IMR-90 (cell line): Measurements from ENCODE around the gene WNT7B. TPM values are rescaled to one million over a fixed set of nuclear protein-coding genes. Genes with fewer than 3 reads are reported as not detected.

Experiments used
- ATAC-seq: fragments of 200-7000 bp; cut with Tn5 transposase; 2 replicates; pipeline ENCODE4 v1.9.1; 2020; ENCODE audit warnings: low read depth, mild to moderate bottlenecking, moderate library complexity
- BruUV-seq: library from RNA; stranded (reverse); fragments of 400-500 nt; replicated peaks from 2 replicates; lab custom pipeline; 2021; lab: Mats Ljungman, UMichigan
- CTCF ChIA-PET: fragments of 300-600 bp; formaldehyde crosslinking; extraction: SDS; loops from one replicate; lab custom pipeline; 2021; ENCODE audit warnings: antibody characterized with exemption; lab: Yijun Ruan, JAX
- POLR2A ChIA-PET: fragments of 300-600 bp; sonication (Branson Sonifier 250); formaldehyde crosslinking; loops from one replicate; lab custom pipeline; 2022; ENCODE audit warnings: antibody characterized with exemption; ENCODE audit not compliant: unreplicated experiment; lab: Charles Lee
- DNase-seq: peaks from one replicate; pipeline ENCODE4 v3.0.0; 2013
- H2AFZ ChIP-seq: replicated peaks from 2 replicates; pipeline ENCODE3; 2013; ENCODE audit warnings: low read length, mild to moderate bottlenecking; ENCODE audit not compliant: poor library complexity
- H2AK5ac ChIP-seq: 2 replicates; pipeline ENCODE4 v1.6.1; 2013; ENCODE audit warnings: low read depth, low read length, inconsistent platforms
- H2AK9ac ChIP-seq: replicated peaks from 2 replicates; pipeline ENCODE3; 2013; ENCODE audit warnings: mild to moderate bottlenecking, low read depth, low read length, moderate library complexity; ENCODE audit not compliant: poor library complexity
- H2BK120ac ChIP-seq: 2 replicates; pipeline ENCODE4 v1.6.1; 2013; ENCODE audit warnings: low read depth, low read length, inconsistent platforms
- H2BK15ac ChIP-seq: 3 replicates; pipeline ENCODE4 v1.6.1; 2013; ENCODE audit warnings: low read depth, low read length, inconsistent platforms
- H2BK20ac ChIP-seq: 2 replicates; pipeline ENCODE4 v1.6.1; 2013; ENCODE audit warnings: low read depth, mild to moderate bottlenecking, inconsistent platforms, low read length, moderate library complexity
- H2BK5ac ChIP-seq: 2 replicates; pipeline ENCODE4 v1.6.1; 2013; ENCODE audit warnings: mild to moderate bottlenecking, low read depth, low read length, inconsistent platforms; ENCODE audit not compliant: poor library complexity, severe bottlenecking
- H3K14ac ChIP-seq: replicated peaks from 2 replicates; pipeline ENCODE4 v1.6.1; 2013; ENCODE audit warnings: low read depth, low read length, inconsistent platforms
- H3K18ac ChIP-seq: 2 replicates; pipeline ENCODE4 v1.6.1; 2013; ENCODE audit warnings: low read depth, low read length, control low read depth
- H3K23ac ChIP-seq: 2 replicates; pipeline ENCODE4 v1.6.1; 2013; ENCODE audit warnings: low read depth, low read length, inconsistent platforms
- H3K27ac ChIP-seq: 2 replicates; pipeline ENCODE4 v1.5.1; 2013; ENCODE audit warnings: mild to moderate bottlenecking, control low read depth, low read length; ENCODE audit not compliant: insufficient read depth
- H3K27me3 ChIP-seq: 2 replicates; pipeline ENCODE4 v1.6.1; 2013; ENCODE audit warnings: low read length; ENCODE audit not compliant: control insufficient read depth, insufficient read depth
- H3K36me3 ChIP-seq: 2 replicates; pipeline ENCODE4 v1.6.1; 2013; ENCODE audit warnings: low read length, mixed read lengths; ENCODE audit not compliant: control insufficient read depth, insufficient read depth
- H3K4ac ChIP-seq: 2 replicates; pipeline ENCODE4 v1.6.1; 2013; ENCODE audit warnings: low read depth, low read length, inconsistent platforms
- H3K4me1 ChIP-seq: 2 replicates; pipeline ENCODE4 v1.6.1; 2013; ENCODE audit warnings: low read length, mixed read lengths; ENCODE audit not compliant: control insufficient read depth, insufficient read depth
- H3K4me2 ChIP-seq: 2 replicates; pipeline ENCODE4 v1.6.1; 2013; ENCODE audit warnings: low read depth, mild to moderate bottlenecking, control low read depth, low read length, moderate library complexity
- H3K4me3 ChIP-seq: 2 replicates; pipeline ENCODE4 v1.5.1; 2013; ENCODE audit warnings: low read depth, mild to moderate bottlenecking, control low read depth, low read length, moderate library complexity; ENCODE audit not compliant: insufficient read depth
- H3K56ac ChIP-seq: 2 replicates; pipeline ENCODE4 v1.6.1; 2013; ENCODE audit warnings: low read length, inconsistent platforms; ENCODE audit not compliant: insufficient read depth; ENCODE audit errors: extremely low read depth
- H3K79me1 ChIP-seq, 2 experiments: 2 replicates each; pipeline ENCODE4 v1.6.1; 2013; ENCODE audit warnings: low read length in 2 of 2, inconsistent platforms in 1 of 2, low read depth in 1 of 2
- H3K9ac ChIP-seq: 2 replicates; pipeline ENCODE4 v1.6.1; 2013; ENCODE audit warnings: low read depth, low read length, control low read depth
- H3K9me1 ChIP-seq: 2 replicates; pipeline ENCODE4 v1.6.1; 2013; ENCODE audit warnings: low read length, inconsistent platforms; ENCODE audit not compliant: insufficient read depth
- H3K9me3 ChIP-seq: 2 replicates; pipeline ENCODE4 v1.6.1; 2013; ENCODE audit warnings: low read length; ENCODE audit not compliant: control insufficient read depth, insufficient read depth
- H4K20me1 ChIP-seq: 2 replicates; pipeline ENCODE4 v1.6.1; 2013; ENCODE audit warnings: low read length, inconsistent platforms; ENCODE audit not compliant: insufficient read depth
- H4K5ac ChIP-seq: 2 replicates; pipeline ENCODE4 v1.6.1; 2013; ENCODE audit warnings: mild to moderate bottlenecking, low read depth, low read length, control low read depth
- H4K8ac ChIP-seq, 2 experiments: 2 replicates each; pipeline ENCODE4 v1.6.1; 2013; ENCODE audit warnings: low read depth in 2 of 2, low read length in 2 of 2, control low read depth in 1 of 2, inconsistent platforms in 1 of 2
- H4K91ac ChIP-seq: 2 replicates; pipeline ENCODE4 v1.6.1; 2013; ENCODE audit warnings: low read depth, low read length, inconsistent platforms; ENCODE audit not compliant: insufficient read depth
- BHLHE40 ChIP-seq: fragments of 150-350 bp; IDR thresholded peaks from 2 replicates; pipeline ENCODE4 v1.6.1; 2016; ENCODE audit warnings: mild to moderate bottlenecking, low read depth, low read length
- CHD1 ChIP-seq: IDR thresholded peaks from 2 replicates; pipeline ENCODE4 v1.6.1; 2012; ENCODE audit warnings: low read depth, low read length, improper control_type of control experiment
- ELK1 ChIP-seq: fragments of 150-350 bp; IDR thresholded peaks from 2 replicates; pipeline ENCODE4 v1.6.1; 2016; ENCODE audit warnings: low read depth, mild to moderate bottlenecking, low read length, moderate library complexity, borderline replicate concordance
- MAZ ChIP-seq: IDR thresholded peaks from 2 replicates; pipeline ENCODE4 v1.6.1; 2012; ENCODE audit warnings: low read depth, mild to moderate bottlenecking, low read length, improper control_type of control experiment, moderate library complexity, borderline replicate concordance
- MXI1 ChIP-seq: IDR thresholded peaks from 2 replicates; pipeline ENCODE4 v1.6.1; 2012; ENCODE audit warnings: low read depth, mild to moderate bottlenecking, low read length, moderate library complexity, borderline replicate concordance
- NFE2L2 ChIP-seq: fragments of 150-350 bp; IDR thresholded peaks from 2 replicates; pipeline ENCODE4 v1.6.1; 2016; ENCODE audit warnings: low read depth, mild to moderate bottlenecking, low read length
- WGBS, 2 experiments: methylation state at CpG; one replicate each; pipeline versions ENCODE4 v1.1.5 to v1.1.7; 2013; ENCODE audit warnings: missing lambda C conversion rate in 2 of 2; ENCODE audit not compliant: insufficient read length in 1 of 2; ENCODE audit errors: extremely low coverage in 2 of 2; 5-methylcytosine and 5-hydroxymethylcytosine counted together
- dilution Hi-C: fragments of 300-500 bp; cut with HindIII; formaldehyde crosslinking; loops from one replicate; pipeline ENCODE4 v1.14.3; 2018; ENCODE audit warnings: low sequenced_read_pairs; ENCODE audit not compliant: unreplicated experiment
- in situ Hi-C: fragments of 300-500 bp; cut with MboI; formaldehyde crosslinking; loops from 3 replicates; pipeline ENCODE4 v1.14.3; 2019; ENCODE audit warnings: low sequenced_read_pairs, inconsistent platforms, mixed read lengths
- intact Hi-C: fragments of 100-400 bp; cut with micrococcal nuclease; formaldehyde crosslinking; loops from 2 replicates; pipeline ENCODE4 v1.10.0; 2022
- polyA plus RNA-seq, 3 experiments: library from polyadenylated mRNA; depleted of rRNA; stranded (reverse); fragments of >200 nt; gene quantifications; 2 replicates each; pipeline ENCODE4 v1.2.3, GENCODE V29; 2012; ENCODE audit warnings: low replicate concordance in 1 of 3
- total RNA-seq: library from RNA; depleted of rRNA; stranded (reverse); fragments of >200 nt; gene quantifications from 2 replicates; pipeline ENCODE4 v1.2.3, GENCODE V29; 2012

Gene WNT7B
- total and polyA plus RNA-seq, 2 of the 4 experiments (the other 2 are of a cell fraction): under 0.01 to 0.15 TPM

- TF ChIP-seq ELK1: no peak
- no peak for TF ChIP-seq NFE2L2
These were observed 31.3 kb downstream of the WNT7B start (continued) for GRCh38 chr22:45945621-45946106.

GRCh38 chr22:45942787-45943493 is 34.0 kb downstream of the WNT7B start:
- WGBS, 2 experiments: 74% methylated on average over 19 of the region's 32 CpGs; no CpG with 5 or more reads in 1 of the 2 experiments
- Histone ChIP-seq H3K9me1 (peaks cover 4% of the 10 kb centered on the region), H3K9ac (no peak overlapping the region), H2BK20ac (no peak overlapping the region), H2AK5ac (peak overlapping the region; percentile 59; the same call in 1 of the 2 replicates), H2BK5ac (no peak overlapping the region), H3K4me3 (no peak overlapping the region), H3K9me3 (peaks cover 2% of the 10 kb centered on the region; the same call in 1 of the 2 replicates), H2AK9ac (no peak overlapping the region), H2BK120ac (no peak overlapping the region), H4K20me1 (no peaks in the 10 kb centered on the region), H3K18ac (no peak overlapping the region), H3K27me3 (peaks cover 18% of the 10 kb centered on the region), H3K36me3 (no peaks in the 10 kb centered on the region), H3K4me2 (no peak overlapping the region), H4K5ac (no peak overlapping the region), H3K56ac (no peak overlapping the region), H2BK15ac (no peak overlapping the region), H4K8ac (no peak overlapping the region), H3K27ac (no peak overlapping the region), H2AFZ (peak overlapping the region; percentile 23), H3K14ac (no peak overlapping the region), H3K4ac (no peak overlapping the region; the same call in 1 of the 2 replicates), H3K79me1 (no peaks in the 10 kb centered on the region), H3K23ac (no peak overlapping the region), H4K91ac (no peak overlapping the region), H3K4me1 (0 out of 2 replicates have a peak, but pooled peaks cover 1% of the 10 kb centered on the region)
- no peak for DNase-seq
- CTCF ChIA-PET: no interaction called here
- TF ChIP-seq MXI1: no peak
- TF ChIP-seq ELK1: no peak
- no peak; the same call in 1 of the 2 replicates for TF ChIP-seq MAZ
- TF ChIP-seq NFE2L2: no peak
- TF ChIP-seq CHD1: no peak
- no peak for TF ChIP-seq BHLHE40
- dilution Hi-C loops: no loop called here
- ATAC-seq: no peak
- no TSS peak for BruUV-seq
- intact Hi-C loops: no loop called here
- in situ Hi-C loops: no loop called here
- POLR2A ChIA-PET: no interaction called here
